Endothelial cell (in vitro differentiated cells): ENCODE results near the gene MLPH. TPM values are rescaled to one million over a fixed set of nuclear protein-coding genes. Genes with fewer than 3 reads are reported as not detected.
"Not testable (repeated sequence)": the region's sequence is repeated elsewhere in the genome, so short reads cannot be mapped to it uniquely, and the experiment has no call there.

ENCODE experiments used
- DNase-seq: peaks from one replicate; pipeline ENCODE4 v3.0.0; 2021; ENCODE audit warnings: low spot score
- H3K27ac Mint-ChIP-seq: one replicate; pipeline ENCODE4 v1.8.0; 2021; ENCODE audit warnings: mixed read lengths, inconsistent platforms; ENCODE audit not compliant: unreplicated experiment
- H3K27me3 Mint-ChIP-seq: one replicate; pipeline ENCODE4 v1.8.0; 2021; ENCODE audit warnings: mild to moderate bottlenecking, moderate library complexity, mixed read lengths, inconsistent platforms; ENCODE audit not compliant: unreplicated experiment
- H3K36me3 Mint-ChIP-seq: one replicate; pipeline ENCODE4 v1.8.0; 2021; ENCODE audit warnings: mild to moderate bottlenecking, low read depth, mixed read lengths, inconsistent platforms; ENCODE audit not compliant: unreplicated experiment
- H3K4me1 Mint-ChIP-seq: one replicate; pipeline ENCODE4 v1.8.0; 2021; ENCODE audit warnings: mild to moderate bottlenecking, mixed read lengths, inconsistent platforms; ENCODE audit not compliant: unreplicated experiment
- H3K4me3 Mint-ChIP-seq: one replicate; pipeline ENCODE4 v1.8.0; 2021; ENCODE audit warnings: mild to moderate bottlenecking, mixed read lengths, inconsistent platforms; ENCODE audit not compliant: unreplicated experiment
- H3K9me3 Mint-ChIP-seq: one replicate; pipeline ENCODE4 v1.8.0; 2021; ENCODE audit warnings: mixed read lengths, inconsistent platforms; ENCODE audit not compliant: unreplicated experiment
- total RNA-seq: library from RNA; stranded (reverse); fragmentation: NEBNext Ultra II Directional; extraction: Animal tissue kit (Norgen Biotek cat#: 25700); gene quantifications from one replicate; pipeline ENCODE4 v1.2.1, GENCODE V29; 2021; ENCODE audit not compliant: unreplicated experiment
- TF ChIP-seq, protein P1 (sequence below): fragments of 200-600 bp; sonication (generic); IDR thresholded peaks from one replicate; pipeline ENCODE4 v1.5.0; 2021; ENCODE audit warnings: antibody characterized with exemption; ENCODE audit not compliant: unreplicated experiment

The MLPH gene
- total RNA-seq, 1 donor from 2014 or later: 0.36 TPM

DNA sequence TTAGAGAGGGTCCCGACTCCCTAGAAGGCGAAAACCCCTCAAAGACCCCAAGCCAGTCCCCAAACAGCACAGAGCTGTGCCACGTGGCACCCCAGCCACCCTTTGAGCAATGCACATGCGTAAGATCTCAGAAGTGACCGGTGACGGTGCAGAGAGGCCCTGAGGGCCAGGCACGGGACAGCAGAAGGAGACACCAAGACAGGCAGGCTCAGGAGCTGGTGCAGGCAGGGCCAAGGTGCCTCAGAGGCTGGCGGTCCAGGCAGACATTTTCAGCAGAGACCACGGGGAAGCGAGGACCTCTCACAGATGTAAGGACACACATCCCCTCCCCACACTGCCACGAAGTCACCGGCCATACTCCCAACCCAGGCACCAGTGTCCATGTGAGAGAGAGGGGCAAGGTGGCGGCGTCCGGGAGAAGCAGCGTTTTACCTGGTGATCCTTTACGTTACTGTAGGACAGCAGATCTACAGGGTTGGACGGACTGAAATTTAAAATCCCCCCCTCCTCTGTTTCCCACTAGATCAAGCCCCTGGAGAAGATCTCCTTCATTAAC, 105.5 kb downstream of the MLPH start:
- TF ChIP-seq, protein P1, sequence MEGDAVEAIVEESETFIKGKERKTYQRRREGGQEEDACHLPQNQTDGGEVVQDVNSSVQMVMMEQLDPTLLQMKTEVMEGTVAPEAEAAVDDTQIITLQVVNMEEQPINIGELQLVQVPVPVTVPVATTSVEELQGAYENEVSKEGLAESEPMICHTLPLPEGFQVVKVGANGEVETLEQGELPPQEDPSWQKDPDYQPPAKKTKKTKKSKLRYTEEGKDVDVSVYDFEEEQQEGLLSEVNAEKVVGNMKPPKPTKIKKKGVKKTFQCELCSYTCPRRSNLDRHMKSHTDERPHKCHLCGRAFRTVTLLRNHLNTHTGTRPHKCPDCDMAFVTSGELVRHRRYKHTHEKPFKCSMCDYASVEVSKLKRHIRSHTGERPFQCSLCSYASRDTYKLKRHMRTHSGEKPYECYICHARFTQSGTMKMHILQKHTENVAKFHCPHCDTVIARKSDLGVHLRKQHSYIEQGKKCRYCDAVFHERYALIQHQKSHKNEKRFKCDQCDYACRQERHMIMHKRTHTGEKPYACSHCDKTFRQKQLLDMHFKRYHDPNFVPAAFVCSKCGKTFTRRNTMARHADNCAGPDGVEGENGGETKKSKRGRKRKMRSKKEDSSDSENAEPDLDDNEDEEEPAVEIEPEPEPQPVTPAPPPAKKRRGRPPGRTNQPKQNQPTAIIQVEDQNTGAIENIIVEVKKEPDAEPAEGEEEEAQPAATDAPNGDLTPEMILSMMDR: no peak
- Mint-ChIP-seq H3K27me3 (peaks cover 10% of the 10 kb centered on the region), H3K36me3 (peaks cover under 1% of the 10 kb centered on the region), H3K9me3 (no peaks in the 10 kb centered on the region), H3K27ac (no peak overlapping the region), H3K4me3 (no peak overlapping the region), H3K4me1 (peaks cover 27% of the 10 kb centered on the region)
- DNase-seq: no peak

DNA sequence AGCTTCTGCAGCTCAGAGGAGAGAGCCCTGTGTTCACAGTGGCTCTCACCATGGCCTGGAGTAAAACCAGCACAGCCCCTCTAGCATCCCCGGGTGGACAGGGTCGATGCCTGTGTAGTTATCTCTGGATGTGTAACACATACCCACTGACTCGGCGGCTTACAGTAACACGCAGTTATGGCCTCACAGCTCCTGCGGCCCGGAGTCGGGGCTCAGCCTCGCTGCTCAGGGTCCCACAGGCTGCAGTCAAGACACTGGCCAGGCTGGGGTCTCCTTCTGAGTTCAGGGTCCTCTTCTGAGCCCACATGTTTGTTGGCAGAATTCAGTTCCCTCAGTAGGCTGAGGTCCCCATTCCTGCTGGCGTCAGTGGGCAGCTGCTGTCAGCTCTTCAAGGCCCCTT, 106.0 kb downstream of the MLPH start:
- Mint-ChIP-seq H3K4me3 (no peak overlapping the region), H3K4me1 (peaks cover 30% of the 10 kb centered on the region), H3K27me3 (peaks cover 13% of the 10 kb centered on the region), H3K9me3 (no peaks in the 10 kb centered on the region), H3K36me3 (no peaks in the 10 kb centered on the region), H3K27ac (no peak overlapping the region)
- TF ChIP-seq, protein P1: no peak
- no peak for DNase-seq

DNA sequence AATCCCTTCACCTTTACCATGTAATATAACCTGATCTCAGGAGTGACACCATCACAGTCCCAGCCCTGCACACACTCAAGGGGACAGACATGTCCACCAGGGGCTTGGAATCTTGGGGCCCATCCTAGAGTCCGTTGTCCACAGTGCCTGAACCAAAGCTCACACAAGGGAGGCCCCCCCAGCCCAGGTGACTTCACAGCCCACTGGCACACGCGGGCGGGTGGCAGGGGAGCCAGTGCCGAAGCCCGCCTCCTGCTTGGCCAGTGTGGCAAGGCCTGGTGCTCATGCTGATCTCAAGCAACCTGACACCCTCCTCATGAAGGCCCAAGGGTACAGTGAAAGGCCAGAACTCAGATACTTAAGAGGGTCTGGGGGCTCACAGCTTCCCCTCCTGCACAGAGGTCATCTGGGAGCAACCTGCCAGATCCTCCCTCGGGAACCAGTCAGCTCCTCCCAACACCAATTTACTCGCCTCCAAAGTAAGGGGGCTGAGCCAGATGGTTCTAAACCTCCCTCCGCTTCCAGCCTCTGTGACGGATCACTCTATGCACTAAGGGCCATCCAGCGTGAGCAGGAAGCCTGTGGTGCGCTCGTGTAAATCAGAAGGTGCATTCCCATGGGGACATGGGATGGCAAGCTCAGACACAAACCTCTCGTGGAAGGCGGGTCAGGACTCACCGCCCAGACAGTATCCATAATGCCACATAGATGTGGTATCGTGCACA, 106.7 kb downstream of the MLPH start:
- TF ChIP-seq, protein P1: no peak
- no peaks in the 10 kb centered on the region for H3K36me3 Mint-ChIP-seq
- H3K27me3 Mint-ChIP-seq: peaks cover 13% of the 10 kb centered on the region
- no peak overlapping the region for H3K4me3 Mint-ChIP-seq
- DNase-seq: no peak
- no peak overlapping the region for H3K27ac Mint-ChIP-seq
- no peaks in the 10 kb centered on the region for H3K9me3 Mint-ChIP-seq
- peaks cover 30% of the 10 kb centered on the region for H3K4me1 Mint-ChIP-seq

DNA sequence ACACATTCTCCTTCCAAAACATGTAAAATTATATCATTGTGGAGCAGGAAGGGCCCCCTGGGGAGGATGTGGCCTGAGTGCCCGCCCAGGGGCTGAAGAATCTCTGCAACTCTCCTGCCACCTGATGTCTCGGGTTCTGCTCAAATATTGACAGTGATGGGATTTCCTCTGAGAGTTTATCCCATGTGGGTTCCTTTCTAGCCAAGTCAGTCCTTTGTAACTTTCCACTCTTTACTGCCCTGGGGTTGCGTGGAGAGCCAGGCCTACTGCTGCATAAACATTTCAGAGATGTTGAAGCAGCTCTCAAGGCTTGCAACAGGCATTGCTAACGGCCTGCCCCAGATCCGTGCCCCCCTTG, 107.4 kb downstream of the MLPH start:
- H3K9me3 Mint-ChIP-seq: no peaks in the 10 kb centered on the region
- peaks cover 30% of the 10 kb centered on the region for H3K4me1 Mint-ChIP-seq
- TF ChIP-seq, protein P1: no peak
- peaks cover 13% of the 10 kb centered on the region for H3K27me3 Mint-ChIP-seq
- H3K4me3 Mint-ChIP-seq: no peak overlapping the region
- H3K27ac Mint-ChIP-seq: no peak overlapping the region
- H3K36me3 Mint-ChIP-seq: no peaks in the 10 kb centered on the region
- no peak for DNase-seq

DNA sequence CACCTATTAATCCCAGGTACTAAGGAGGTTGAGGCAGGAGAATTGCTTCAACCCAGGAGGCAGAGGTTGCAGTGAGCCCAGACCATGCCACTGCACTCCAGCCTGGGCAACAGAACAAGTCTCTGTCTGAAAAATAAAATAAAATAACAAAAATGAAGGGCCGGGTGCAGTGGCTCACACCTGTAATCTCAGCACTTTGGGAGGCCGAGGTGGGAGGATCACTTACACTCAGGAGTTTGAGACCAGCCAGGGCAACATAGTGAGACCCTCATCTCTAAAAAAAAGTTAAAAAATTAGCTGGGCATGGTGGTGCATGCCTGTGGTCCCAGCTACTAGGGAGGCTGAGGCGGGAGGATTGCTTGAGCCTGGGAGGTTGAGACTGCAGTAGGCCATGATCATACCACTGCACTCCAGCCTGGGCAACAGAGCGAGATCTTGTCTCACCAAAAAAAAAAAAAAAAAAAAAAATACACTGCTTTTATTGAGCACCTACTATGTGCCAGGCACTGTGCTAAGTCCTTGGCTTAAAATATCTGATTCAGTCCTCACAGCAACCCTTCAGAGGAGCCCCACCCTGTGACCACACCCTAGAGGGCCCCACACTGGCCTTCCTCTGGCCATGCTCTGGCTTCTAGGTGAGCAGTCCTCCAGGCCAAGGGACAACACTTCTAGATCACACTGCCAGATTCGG, 108.9 kb downstream of the MLPH start:
- Mint-ChIP-seq H3K27me3 (peaks cover 15% of the 10 kb centered on the region), H3K4me1 (peaks cover 27% of the 10 kb centered on the region)
- not testable (repeated sequence) for DNase-seq, H3K36me3 Mint-ChIP-seq, H3K4me3 Mint-ChIP-seq, H3K9me3 Mint-ChIP-seq, H3K27ac Mint-ChIP-seq
